B cell (primary cell): ENCODE data around the gene ABCC3. TPM values are rescaled to one million over a fixed set of nuclear protein-coding genes. Genes with fewer than 3 reads are reported as not detected.

Experiments
- ATAC-seq: fragments of 200-7000 bp; cut with Tn5 transposase; one replicate; pipeline ENCODE4 v1.10.0; 2021; ENCODE audit warnings: low read depth, mild to moderate bottlenecking, moderate number of reproducible peaks, moderate library complexity
- CTCF ChIA-PET: fragments of 350-600 bp; sonication (Branson Sonifier 250); formaldehyde crosslinking; loops from one replicate; lab custom pipeline; 2021; ENCODE audit warnings: antibody characterized with exemption, inconsistent platforms; lab: Charles Lee
- POLR2A ChIA-PET: fragments of 350-600 bp; sonication (Branson Sonifier 250); formaldehyde crosslinking; loops from one replicate; lab custom pipeline; 2021; ENCODE audit warnings: antibody characterized with exemption; lab: Charles Lee
- DNase-seq: peaks from one replicate; pipeline ENCODE4 v3.0.0; 2013
- H2AFZ ChIP-seq: 2 replicates; pipeline ENCODE4 v1.6.1; 2012; ENCODE audit warnings: mild to moderate bottlenecking, low read depth, low read length; ENCODE audit not compliant: insufficient read depth, poor library complexity, severe bottlenecking
- H3K27ac ChIP-seq, 2 donors: 1 replicate in 1 of 2; 2 replicates in 1 of 2; pipeline ENCODE4 v1.5.1; 2012 to 2013; ENCODE audit warnings: low read length in 2 of 2, mild to moderate bottlenecking in 2 of 2, moderate library complexity in 1 of 2
- H3K27me3 ChIP-seq, 4 experiments: fragments of 200-600 bp in 1 of 4; sonication (generic) in 1 of 4; replicated peaks in 1 of 4; 1 replicate in 2 of 4; 2 replicates in 2 of 4; pipeline versions ENCODE4 v1.6.1 to v1.7.0; 2013 to 2016; ENCODE audit warnings: low read length in 3 of 4, mild to moderate bottlenecking in 2 of 4, mixed read lengths in 1 of 4, moderate library complexity in 1 of 4; ENCODE audit not compliant: insufficient read depth in 4 of 4, control insufficient read depth in 3 of 4; ENCODE audit errors: control extremely low read depth in 1 of 4
- H3K36me3 ChIP-seq, 2 experiments: replicated peaks in 1 of 2; 1 replicate in 1 of 2; 2 replicates in 1 of 2; pipeline versions ENCODE4 v1.6.1 to v1.7.1; 2013; ENCODE audit warnings: low read length in 1 of 2; ENCODE audit not compliant: insufficient read depth in 2 of 2, control insufficient read depth in 1 of 2; ENCODE audit errors: control extremely low read depth in 1 of 2, extremely low read depth in 1 of 2
- H3K4me1 ChIP-seq, 2 donors: fragments of 200-600 bp in 1 of 2; sonication (generic) in 1 of 2; 1 replicate in 1 of 2; 2 replicates in 1 of 2; pipeline versions ENCODE4 v1.5.1 to v1.6.1; 2013 to 2017; ENCODE audit warnings: low read length in 2 of 2; ENCODE audit not compliant: control insufficient read depth in 2 of 2, insufficient read depth in 2 of 2
- H3K4me2 ChIP-seq: replicated peaks from 2 replicates; pipeline ENCODE3; 2012; ENCODE audit warnings: mild to moderate bottlenecking, low read depth, low read length; ENCODE audit not compliant: poor library complexity, severe bottlenecking
- H3K4me3 ChIP-seq, 5 experiments: fragments of 200-600 bp in 1 of 5; sonication (generic) in 1 of 5; 1 replicate in 3 of 5; 2 replicates in 2 of 5; pipeline versions ENCODE4 v1.5.1 to v1.7.0; 2011 to 2016; ENCODE audit warnings: low read length in 4 of 5, mild to moderate bottlenecking in 4 of 5, low read depth in 2 of 5, control low read depth in 1 of 5, moderate library complexity in 1 of 5; ENCODE audit not compliant: insufficient read depth in 1 of 5; ENCODE audit errors: control extremely low read depth in 1 of 5, extremely low read depth in 1 of 5
- H3K79me2 ChIP-seq: fragments of 200-600 bp; sonication (generic); one replicate; pipeline ENCODE4 v1.6.0; 2016; ENCODE audit warnings: low read length; ENCODE audit not compliant: control insufficient read depth, insufficient read depth
- H3K9ac ChIP-seq: fragments of 200-600 bp; sonication (generic); 2 replicates; pipeline ENCODE4 v1.6.1; 2017; ENCODE audit warnings: mild to moderate bottlenecking, low read length, moderate library complexity
- H3K9me3 ChIP-seq, 3 donors: one replicate each; pipeline versions ENCODE4 v1.6.1 to v1.7.1; 2013; ENCODE audit warnings: low read length in 2 of 3; ENCODE audit not compliant: control insufficient read depth in 2 of 3, insufficient read depth in 1 of 3; ENCODE audit errors: control extremely low read depth in 1 of 3
- H4K20me1 ChIP-seq: 2 replicates; pipeline ENCODE4 v1.6.0; 2012; ENCODE audit warnings: mild to moderate bottlenecking, low read length; ENCODE audit not compliant: insufficient read depth, control insufficient read depth, poor library complexity, severe bottlenecking
- H3K27ac Mint-ChIP-seq: one replicate; pipeline ENCODE4 v1.8.0; 2021; ENCODE audit warnings: mixed read lengths
- H3K27me3 Mint-ChIP-seq: one replicate; pipeline ENCODE4 v1.8.0; 2021; ENCODE audit warnings: mixed read lengths
- H3K4me1 Mint-ChIP-seq: one replicate; pipeline ENCODE4 v1.8.0; 2021; ENCODE audit warnings: mixed read lengths
- H3K4me3 Mint-ChIP-seq: one replicate; pipeline ENCODE4 v1.8.0; 2021; ENCODE audit warnings: mixed read lengths
- H3K9me3 Mint-ChIP-seq: one replicate; pipeline ENCODE4 v1.8.0; 2022; ENCODE audit warnings: mixed read lengths; ENCODE audit not compliant: insufficient read depth
- EZH2 ChIP-seq: IDR thresholded peaks from 2 replicates; pipeline ENCODE4 v1.6.1; 2012; ENCODE audit warnings: borderline replicate concordance, low read depth, mild to moderate bottlenecking, moderate library complexity, low read length; ENCODE audit not compliant: insufficient read depth, poor library complexity, severe bottlenecking
- WGBS: methylation state at CpG from one replicate; pipeline ENCODE4 v1.1.5; 2013; ENCODE audit warnings: missing lambda C conversion rate; ENCODE audit not compliant: insufficient coverage; 5-methylcytosine and 5-hydroxymethylcytosine counted together
- intact Hi-C: fragments of 100-400 bp; cut with micrococcal nuclease; formaldehyde crosslinking; loops from one replicate; pipeline ENCODE4 v1.10.0; 2022
- polyA plus RNA-seq: library from polyadenylated mRNA; depleted of rRNA; stranded (reverse); fragments of >200 nt; gene quantifications from 2 replicates; pipeline ENCODE4 v1.2.3, GENCODE V29; 2012
- total RNA-seq, 2 donors: library from RNA; stranded (reverse); fragments of 120-200 nt in 1 of 2; gene quantifications; 1 replicate in 1 of 2; 2 replicates in 1 of 2; pipeline versions ENCODE4 v1.2.3 to v1.2.4, GENCODE V29; 2013 to 2022
- TF ChIP-seq, protein P1 (sequence below): fragments of 200-600 bp; IDR thresholded peaks from one replicate; pipeline ENCODE4 v1.8.0; 2022; ENCODE audit warnings: antibody characterized with exemption, mild to moderate bottlenecking

Gene ABCC3
- total and polyA plus RNA-seq, 2 donors (not counting 1 experiment from before 2014, with no cell fraction given) = 0.05 to 0.60 TPM

GRCh38 chr17:50697663-50698272 lies 63.1 kb downstream of the ABCC3 start:
- Mint-ChIP-seq H3K27ac (no peak overlapping the region), H3K4me3 (no peak overlapping the region), H3K4me1 (peaks cover 9% of the 10 kb centered on the region), H3K27me3 (no peaks in the 10 kb centered on the region), H3K9me3 (no peaks in the 10 kb centered on the region)
- CTCF ChIA-PET = interaction anchor here (0.6 to 2.3 kb wide), 4 partner anchors 22 to 1361 kb away, joined by 3 to 7 read pairs (median 4); partner anchors contain the start of gene LUC7L3
- ATAC-seq (no peak), DNase-seq (no peak)
- TF ChIP-seq, protein P1, sequence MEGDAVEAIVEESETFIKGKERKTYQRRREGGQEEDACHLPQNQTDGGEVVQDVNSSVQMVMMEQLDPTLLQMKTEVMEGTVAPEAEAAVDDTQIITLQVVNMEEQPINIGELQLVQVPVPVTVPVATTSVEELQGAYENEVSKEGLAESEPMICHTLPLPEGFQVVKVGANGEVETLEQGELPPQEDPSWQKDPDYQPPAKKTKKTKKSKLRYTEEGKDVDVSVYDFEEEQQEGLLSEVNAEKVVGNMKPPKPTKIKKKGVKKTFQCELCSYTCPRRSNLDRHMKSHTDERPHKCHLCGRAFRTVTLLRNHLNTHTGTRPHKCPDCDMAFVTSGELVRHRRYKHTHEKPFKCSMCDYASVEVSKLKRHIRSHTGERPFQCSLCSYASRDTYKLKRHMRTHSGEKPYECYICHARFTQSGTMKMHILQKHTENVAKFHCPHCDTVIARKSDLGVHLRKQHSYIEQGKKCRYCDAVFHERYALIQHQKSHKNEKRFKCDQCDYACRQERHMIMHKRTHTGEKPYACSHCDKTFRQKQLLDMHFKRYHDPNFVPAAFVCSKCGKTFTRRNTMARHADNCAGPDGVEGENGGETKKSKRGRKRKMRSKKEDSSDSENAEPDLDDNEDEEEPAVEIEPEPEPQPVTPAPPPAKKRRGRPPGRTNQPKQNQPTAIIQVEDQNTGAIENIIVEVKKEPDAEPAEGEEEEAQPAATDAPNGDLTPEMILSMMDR = no peak
- no peak for TF ChIP-seq EZH2
- H3K27ac ChIP-seq = no peak overlapping the region
- POLR2A ChIA-PET = no interaction called here
- H3K36me3 ChIP-seq = peaks cover 4 to 70% of the 10 kb centered on the region in 2 experiments
- H3K4me3 ChIP-seq = no peak overlapping the region
- no peak overlapping the region for H2AFZ ChIP-seq
- H3K79me2 ChIP-seq = no peaks in the 10 kb centered on the region
- H3K9ac ChIP-seq = no peak overlapping the region
- no peaks in the 10 kb centered on the region for H3K4me1 ChIP-seq
- no peaks in the 10 kb centered on the region for H3K9me3 ChIP-seq
- no peaks in the 10 kb centered on the region for H4K20me1 ChIP-seq
- intact Hi-C loops = loop anchor here (5.0 kb wide), 1 partner anchor 215 kb away; no protein-coding TSS in a partner anchor
- H3K4me2 ChIP-seq = no peak overlapping the region
- no peaks in the 10 kb centered on the region for H3K27me3 ChIP-seq
- WGBS = 83% methylated on average over 1 of the region's 3 CpGs

DNA sequence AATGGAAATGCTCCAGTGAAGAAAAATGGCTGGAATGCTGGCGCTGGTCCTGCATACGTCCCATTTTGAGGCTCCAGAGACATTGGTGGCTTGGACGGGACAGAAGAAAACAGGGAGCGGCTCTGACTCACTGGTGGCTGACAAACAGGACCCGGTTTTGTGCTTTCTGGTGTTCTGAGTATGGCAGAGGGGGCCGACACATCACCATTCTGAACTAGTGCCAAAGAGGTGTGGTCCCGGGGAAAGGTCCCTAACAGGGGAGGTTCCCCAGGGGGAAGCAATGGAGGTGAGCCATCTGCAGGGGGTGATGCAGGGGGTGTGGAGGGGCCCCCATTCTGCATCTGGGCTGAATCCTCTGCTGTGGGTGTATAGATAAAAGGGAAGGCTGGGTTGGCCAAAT lies 64.7 kb downstream of the ABCC3 start:
- H3K4me1 ChIP-seq = peaks cover 0 to 7% of the 10 kb centered on the region in 2 donors
- no peaks in the 10 kb centered on the region for H3K27me3 ChIP-seq
- peaks cover 13% of the 10 kb centered on the region for H3K79me2 ChIP-seq
- WGBS = 98% methylated on average over 7 of the region's 7 CpGs
- H4K20me1 ChIP-seq = peaks cover 8% of the 10 kb centered on the region
- Mint-ChIP-seq H3K27me3 (no peaks in the 10 kb centered on the region), H3K27ac (no peak overlapping the region), H3K4me1 (peaks cover 19% of the 10 kb centered on the region), H3K4me3 (no peak overlapping the region), H3K9me3 (no peaks in the 10 kb centered on the region)
- H3K4me3 ChIP-seq = no peak overlapping the region
- no peak overlapping the region for H3K4me2 ChIP-seq
- peaks cover 4 to 62% of the 10 kb centered on the region in 2 experiments for H3K36me3 ChIP-seq
- intact Hi-C loops = loop anchor here (5.0 kb wide), 1 partner anchor 217 kb away; no protein-coding TSS in a partner anchor
- DNase-seq (no peak), ATAC-seq (no peak)
- H3K27ac ChIP-seq = no peak overlapping the region
- ChIA-PET CTCF (no interaction called here), POLR2A (no interaction called here)
- no peak overlapping the region for H2AFZ ChIP-seq
- TF ChIP-seq, protein P1 = no peak
- TF ChIP-seq EZH2 = no peak
- H3K9ac ChIP-seq = no peak overlapping the region
- H3K9me3 ChIP-seq = no peaks in the 10 kb centered on the region
